Uterus (tissue), 2 donors: ENCODE measurements around the gene PLXND1.

Experiments used
- POLR2A ChIP-seq, 2 donors: fragments of 450-650 bp; IDR thresholded peaks; one replicate each; pipeline ENCODE4 v1.6.1; 2016; ENCODE audit warnings: antibody characterized with exemption in 2 of 2, mild to moderate bottlenecking in 1 of 2, moderate library complexity in 1 of 2
- TF ChIP-seq, protein P1 (sequence below), 4 experiments: fragments of 200-600 bp in 2 of 4; fragments of 450-650 bp in 2 of 4; sonication (generic) in 2 of 4; IDR thresholded peaks; one replicate each; pipeline ENCODE4 v1.5.1; 2016 to 2019; ENCODE audit warnings: antibody characterized with exemption in 4 of 4, mild to moderate bottlenecking in 2 of 4, moderate library complexity in 1 of 4

DNA sequence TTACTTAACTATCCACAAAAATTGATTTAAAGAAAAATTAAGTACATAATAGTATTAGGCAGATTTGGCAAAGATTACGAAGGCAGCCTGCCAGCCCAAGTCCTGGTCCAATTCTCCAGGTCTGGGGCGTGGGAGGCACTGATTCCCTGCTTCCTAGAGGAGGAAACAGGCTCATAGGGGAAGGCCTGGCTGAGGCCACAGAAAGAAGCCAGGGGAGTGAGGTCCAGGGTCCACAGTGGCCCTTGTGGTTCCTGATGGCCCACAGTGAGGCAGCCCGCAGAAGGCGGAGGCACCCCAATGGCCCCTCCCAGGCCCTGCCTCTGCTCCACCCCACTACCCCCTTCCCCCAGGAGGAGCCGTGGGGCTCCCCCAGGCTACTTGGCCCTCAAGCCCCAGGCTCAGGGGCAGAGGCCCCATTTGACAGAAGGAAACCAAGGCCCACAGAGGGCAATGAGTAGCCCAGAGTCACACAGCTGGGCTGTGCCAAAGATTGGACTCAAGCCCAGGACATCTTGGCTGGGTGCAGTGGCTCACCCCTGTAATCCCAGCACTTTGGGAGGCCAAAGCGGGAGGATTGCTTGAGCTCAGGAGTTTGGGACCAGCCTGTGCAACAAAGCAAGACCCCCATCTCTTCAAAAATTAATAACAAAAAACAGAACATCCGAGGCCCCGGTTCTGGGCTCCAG is 42.5 kb downstream of the PLXND1 start:
- TF ChIP-seq, protein P1, sequence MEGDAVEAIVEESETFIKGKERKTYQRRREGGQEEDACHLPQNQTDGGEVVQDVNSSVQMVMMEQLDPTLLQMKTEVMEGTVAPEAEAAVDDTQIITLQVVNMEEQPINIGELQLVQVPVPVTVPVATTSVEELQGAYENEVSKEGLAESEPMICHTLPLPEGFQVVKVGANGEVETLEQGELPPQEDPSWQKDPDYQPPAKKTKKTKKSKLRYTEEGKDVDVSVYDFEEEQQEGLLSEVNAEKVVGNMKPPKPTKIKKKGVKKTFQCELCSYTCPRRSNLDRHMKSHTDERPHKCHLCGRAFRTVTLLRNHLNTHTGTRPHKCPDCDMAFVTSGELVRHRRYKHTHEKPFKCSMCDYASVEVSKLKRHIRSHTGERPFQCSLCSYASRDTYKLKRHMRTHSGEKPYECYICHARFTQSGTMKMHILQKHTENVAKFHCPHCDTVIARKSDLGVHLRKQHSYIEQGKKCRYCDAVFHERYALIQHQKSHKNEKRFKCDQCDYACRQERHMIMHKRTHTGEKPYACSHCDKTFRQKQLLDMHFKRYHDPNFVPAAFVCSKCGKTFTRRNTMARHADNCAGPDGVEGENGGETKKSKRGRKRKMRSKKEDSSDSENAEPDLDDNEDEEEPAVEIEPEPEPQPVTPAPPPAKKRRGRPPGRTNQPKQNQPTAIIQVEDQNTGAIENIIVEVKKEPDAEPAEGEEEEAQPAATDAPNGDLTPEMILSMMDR (IDR thresholded peaks at IDR 0.05): no peak
- no peak for TF ChIP-seq POLR2A (IDR thresholded peaks at IDR 0.05)
